HCT116 (cell line): ENCODE data around the gene GP1BB.

ENCODE experiments used
- CBX3 ChIP-seq: IDR thresholded peaks from 2 replicates; pipeline ENCODE4 v1.6.1; 2012; ENCODE audit warnings: low read depth
- CEBPB ChIP-seq: IDR thresholded peaks from 2 replicates; pipeline ENCODE4 v1.6.1; 2012; ENCODE audit warnings: low read depth
- EGR1 ChIP-seq: IDR thresholded peaks from 2 replicates; pipeline ENCODE4 v1.6.1; 2012; ENCODE audit warnings: low read depth
- EZH2 ChIP-seq: fragments of 200-600 bp; sonication (generic); IDR thresholded peaks from 2 replicates; pipeline ENCODE4 v1.6.1; 2017; ENCODE audit warnings: antibody characterized with exemption, mixed run types
- EZH2phosphoT487 ChIP-seq: fragments of 200-600 bp; IDR thresholded peaks from 2 replicates; pipeline ENCODE4 v1.6.1; 2018; ENCODE audit warnings: antibody characterized with exemption, borderline replicate concordance
- POLR2A ChIP-seq: IDR thresholded peaks from 2 replicates; pipeline ENCODE4 v1.7.0; 2011; ENCODE audit warnings: borderline replicate concordance; ENCODE audit not compliant: insufficient read depth, insufficient read length; ENCODE audit errors: extremely low read depth
- POLR2AphosphoS5 ChIP-seq: IDR thresholded peaks from 2 replicates; pipeline ENCODE4 v1.6.1; 2011; ENCODE audit warnings: mild to moderate bottlenecking, low read depth, low read length, moderate library complexity
- SRF ChIP-seq: IDR thresholded peaks from 2 replicates; pipeline ENCODE4 v1.6.1; 2012; ENCODE audit warnings: low read depth
- ZFX ChIP-seq: fragments of 450-650 bp; IDR thresholded peaks from 2 replicates; pipeline ENCODE4 v1.6.1; 2017
- ZNF274 ChIP-seq: fragments of 200-500 bp; sonication (Bioruptor generic); IDR thresholded peaks from 2 replicates; pipeline ENCODE4 v1.6.1; 2014; ENCODE audit warnings: mild to moderate bottlenecking, low read depth, low read length, inconsistent platforms
- TF ChIP-seq, protein P1 (sequence below), 3 experiments: fragments of 200-600 bp in 1 of 3; sonication (generic) in 1 of 3; IDR thresholded peaks in 2 of 3; conservative IDR thresholded peaks in 1 of 3; 2 replicates each; pipeline ENCODE4 v1.5.1; 2012 to 2017; ENCODE audit warnings: low read depth in 2 of 3, low read length in 2 of 3, antibody characterized with exemption in 1 of 3, borderline replicate concordance in 1 of 3, control low read depth in 1 of 3, mild to moderate bottlenecking in 1 of 3, mixed read lengths in 1 of 3, mixed run types in 1 of 3, moderate library complexity in 1 of 3; ENCODE audit not compliant: insufficient read depth in 1 of 3

DNA sequence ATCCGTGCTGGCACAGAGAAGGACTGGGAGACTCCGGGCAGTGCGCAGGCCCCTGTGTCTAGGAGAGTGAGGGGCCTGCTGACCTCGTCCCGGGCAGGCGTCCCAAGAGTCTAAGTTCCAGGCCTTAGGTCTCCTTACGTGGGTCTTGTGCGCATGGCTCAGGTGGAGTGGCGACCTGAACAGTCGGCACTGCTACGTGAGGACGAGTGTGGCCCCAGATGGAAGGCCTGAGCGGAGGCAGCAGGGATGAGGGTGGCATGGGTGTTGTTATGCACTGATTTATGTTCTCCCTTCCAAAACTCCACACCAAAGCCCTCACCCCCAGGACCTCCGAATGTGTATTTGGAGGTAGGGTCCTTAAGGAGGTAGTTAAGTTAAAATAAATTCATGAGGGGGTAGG is 29.8 kb upstream of the GP1BB start:
- TF ChIP-seq EZH2 = no peak
- no peak for TF ChIP-seq CEBPB
- no peak for TF ChIP-seq CBX3
- TF ChIP-seq POLR2AphosphoS5 = no peak
- no peak for TF ChIP-seq SRF
- TF ChIP-seq ZFX = no peak
- no peak for TF ChIP-seq EGR1
- TF ChIP-seq, protein P1, sequence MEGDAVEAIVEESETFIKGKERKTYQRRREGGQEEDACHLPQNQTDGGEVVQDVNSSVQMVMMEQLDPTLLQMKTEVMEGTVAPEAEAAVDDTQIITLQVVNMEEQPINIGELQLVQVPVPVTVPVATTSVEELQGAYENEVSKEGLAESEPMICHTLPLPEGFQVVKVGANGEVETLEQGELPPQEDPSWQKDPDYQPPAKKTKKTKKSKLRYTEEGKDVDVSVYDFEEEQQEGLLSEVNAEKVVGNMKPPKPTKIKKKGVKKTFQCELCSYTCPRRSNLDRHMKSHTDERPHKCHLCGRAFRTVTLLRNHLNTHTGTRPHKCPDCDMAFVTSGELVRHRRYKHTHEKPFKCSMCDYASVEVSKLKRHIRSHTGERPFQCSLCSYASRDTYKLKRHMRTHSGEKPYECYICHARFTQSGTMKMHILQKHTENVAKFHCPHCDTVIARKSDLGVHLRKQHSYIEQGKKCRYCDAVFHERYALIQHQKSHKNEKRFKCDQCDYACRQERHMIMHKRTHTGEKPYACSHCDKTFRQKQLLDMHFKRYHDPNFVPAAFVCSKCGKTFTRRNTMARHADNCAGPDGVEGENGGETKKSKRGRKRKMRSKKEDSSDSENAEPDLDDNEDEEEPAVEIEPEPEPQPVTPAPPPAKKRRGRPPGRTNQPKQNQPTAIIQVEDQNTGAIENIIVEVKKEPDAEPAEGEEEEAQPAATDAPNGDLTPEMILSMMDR (IDR thresholded peaks at IDR 0.05 in 2 of 3, conservative IDR thresholded peaks at IDR 0.05 in 1 of 3; ENCODE audit: borderline replicate concordance in 1 of 3, insufficient read depth in 1 of 3, low read depth in 2 of 3, low read length in 2 of 3) = no peak
- no peak for TF ChIP-seq ZNF274
- TF ChIP-seq EZH2phosphoT487 = no peak
- no peak for TF ChIP-seq POLR2A
